ENCODE data around the gene TMEFF1.

Gene TMEFF1

GRCh38 chr9:100557053-100557452, 84.1 kb downstream of the TMEFF1 start:
- H3K4me3 ChIP-seq (ENCODE audit: insufficient read depth, low read length, poor library complexity, severe bottlenecking) = no peak overlapping the region
- H3K9me2 ChIP-seq (replicated peaks; ENCODE audit: insufficient read depth, low read length) = no peaks in the 10 kb centered on the region
- no peaks in the 10 kb centered on the region for H4K20me1 ChIP-seq (ENCODE audit: low read depth, low read length)
- H3K27me3 ChIP-seq (ENCODE audit: low read length) = no peaks in the 10 kb centered on the region
- no peaks in the 10 kb centered on the region for H3F3A ChIP-seq (ENCODE audit: insufficient read depth)
- TF ChIP-seq CTCF (IDR thresholded peaks at IDR 0.05; ENCODE audit: insufficient read depth, low read length, poor library complexity, severe bottlenecking) (no peak), EZH2phosphoT487 (conservative IDR thresholded peaks at IDR 0.05; ENCODE audit: low read length) (no peak)
- no peak overlapping the region for H3K4me2 ChIP-seq (ENCODE audit: low read depth, low read length, poor library complexity, severe bottlenecking)
- H3K36me3 ChIP-seq (ENCODE audit: low read length) = no peaks in the 10 kb centered on the region
- no peaks in the 10 kb centered on the region for H3K79me2 ChIP-seq (ENCODE audit: insufficient read depth, low read length)
- no peaks in the 10 kb centered on the region for H3K9me3 ChIP-seq (ENCODE audit: insufficient read depth, low read length)
- H2AFZ ChIP-seq (ENCODE audit: low read depth, low read length, severe bottlenecking) = no peak overlapping the region
- no peak overlapping the region for H3K27ac ChIP-seq (ENCODE audit: low read depth, low read length)
- H3K9ac ChIP-seq (ENCODE audit: low read length) = no peak overlapping the region

GRCh38 chr9:100561256-100561655, 88.3 kb downstream of the TMEFF1 start:
- no peak overlapping the region for H3K4me2 ChIP-seq (ENCODE audit: low read depth, low read length, poor library complexity, severe bottlenecking)
- H3K27ac ChIP-seq (ENCODE audit: low read depth, low read length) = no peak overlapping the region
- no peaks in the 10 kb centered on the region for H3K79me2 ChIP-seq (ENCODE audit: insufficient read depth, low read length)
- no peaks in the 10 kb centered on the region for H3K9me3 ChIP-seq (ENCODE audit: insufficient read depth, low read length)
- no peak overlapping the region for H3K4me3 ChIP-seq (ENCODE audit: insufficient read depth, low read length, poor library complexity, severe bottlenecking)
- no peak overlapping the region for H3K9ac ChIP-seq (ENCODE audit: low read length)
- H3K27me3 ChIP-seq (ENCODE audit: low read length) = no peaks in the 10 kb centered on the region
- no peak overlapping the region for H2AFZ ChIP-seq (ENCODE audit: low read depth, low read length, severe bottlenecking)
- no peaks in the 10 kb centered on the region for H3K9me2 ChIP-seq (replicated peaks; ENCODE audit: insufficient read depth, low read length)
- TF ChIP-seq CTCF (IDR thresholded peaks at IDR 0.05; ENCODE audit: insufficient read depth, low read length, poor library complexity, severe bottlenecking) = no peak
- no peak for TF ChIP-seq EZH2phosphoT487 (conservative IDR thresholded peaks at IDR 0.05; ENCODE audit: low read length)
- H3K36me3 ChIP-seq (ENCODE audit: low read length) = no peaks in the 10 kb centered on the region
- H3F3A ChIP-seq (ENCODE audit: insufficient read depth) = no peaks in the 10 kb centered on the region
- no peaks in the 10 kb centered on the region for H4K20me1 ChIP-seq (ENCODE audit: low read depth, low read length)

GRCh38 chr9:100567856-100568255, 94.9 kb downstream of the TMEFF1 start:
- H3K27me3 ChIP-seq (ENCODE audit: low read length) = no peaks in the 10 kb centered on the region
- no peak overlapping the region for H2AFZ ChIP-seq (ENCODE audit: low read depth, low read length, severe bottlenecking)
- H3F3A ChIP-seq (ENCODE audit: insufficient read depth) = no peaks in the 10 kb centered on the region
- no peaks in the 10 kb centered on the region for H3K36me3 ChIP-seq (ENCODE audit: low read length)
- no peak overlapping the region for H3K9ac ChIP-seq (ENCODE audit: low read length)
- H3K4me2 ChIP-seq (ENCODE audit: low read depth, low read length, poor library complexity, severe bottlenecking) = no peak overlapping the region
- H3K27ac ChIP-seq (ENCODE audit: low read depth, low read length) = no peak overlapping the region
- H3K4me3 ChIP-seq (ENCODE audit: insufficient read depth, low read length, poor library complexity, severe bottlenecking) = no peak overlapping the region
- H4K20me1 ChIP-seq (ENCODE audit: low read depth, low read length) = no peaks in the 10 kb centered on the region
- H3K9me2 ChIP-seq (replicated peaks; ENCODE audit: insufficient read depth, low read length) = no peaks in the 10 kb centered on the region
- H3K9me3 ChIP-seq (ENCODE audit: insufficient read depth, low read length) = no peaks in the 10 kb centered on the region
- TF ChIP-seq CTCF (IDR thresholded peaks at IDR 0.05; ENCODE audit: insufficient read depth, low read length, poor library complexity, severe bottlenecking) (no peak), EZH2phosphoT487 (conservative IDR thresholded peaks at IDR 0.05; ENCODE audit: low read length) (no peak)
- no peaks in the 10 kb centered on the region for H3K79me2 ChIP-seq (ENCODE audit: insufficient read depth, low read length)

Measured in SU-DHL-6 (cell line).